ENCODE data around the gene NUP205. TPM values are rescaled to one million over a fixed set of nuclear protein-coding genes. Genes with fewer than 3 reads are reported as not detected.

NUP205 gene
- total and polyA plus RNA-seq, 2 of the 13 experiments (the other 11 are each of a cell fraction or from before 2014, with no cell fraction given): 46.2 to 87.2 TPM

DNA sequence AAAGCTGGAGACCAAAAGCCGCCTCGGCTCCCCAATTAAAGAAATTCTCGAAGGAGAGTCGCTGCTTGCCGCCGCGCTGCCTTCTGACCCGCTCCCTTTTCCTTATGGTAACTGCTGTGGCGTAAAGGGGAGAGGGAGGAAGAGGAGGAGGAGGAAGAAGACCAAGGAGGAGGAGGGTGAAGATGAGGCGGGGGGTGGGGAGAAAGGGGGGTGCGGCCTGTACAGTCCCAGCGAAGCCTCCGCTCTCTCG is 48.2 kb upstream of the NUP205 start (continued):
- TF ChIP-seq, protein P1, sequence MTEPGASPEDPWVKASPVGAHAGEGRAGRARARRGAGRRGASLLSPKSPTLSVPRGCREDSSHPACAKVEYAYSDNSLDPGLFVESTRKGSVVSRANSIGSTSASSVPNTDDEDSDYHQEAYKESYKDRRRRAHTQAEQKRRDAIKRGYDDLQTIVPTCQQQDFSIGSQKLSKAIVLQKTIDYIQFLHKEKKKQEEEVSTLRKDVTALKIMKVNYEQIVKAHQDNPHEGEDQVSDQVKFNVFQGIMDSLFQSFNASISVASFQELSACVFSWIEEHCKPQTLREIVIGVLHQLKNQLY (CRISPR knock-in tag; IDR thresholded peaks at IDR 0.05): no peak
- TF ChIP-seq, protein P2, sequence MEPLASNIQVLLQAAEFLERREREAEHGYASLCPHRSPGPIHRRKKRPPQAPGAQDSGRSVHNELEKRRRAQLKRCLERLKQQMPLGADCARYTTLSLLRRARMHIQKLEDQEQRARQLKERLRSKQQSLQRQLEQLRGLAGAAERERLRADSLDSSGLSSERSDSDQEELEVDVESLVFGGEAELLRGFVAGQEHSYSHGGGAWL (CRISPR knock-in tag; IDR thresholded peaks at IDR 0.05): no peak
- TF ChIP-seq, protein P3, sequence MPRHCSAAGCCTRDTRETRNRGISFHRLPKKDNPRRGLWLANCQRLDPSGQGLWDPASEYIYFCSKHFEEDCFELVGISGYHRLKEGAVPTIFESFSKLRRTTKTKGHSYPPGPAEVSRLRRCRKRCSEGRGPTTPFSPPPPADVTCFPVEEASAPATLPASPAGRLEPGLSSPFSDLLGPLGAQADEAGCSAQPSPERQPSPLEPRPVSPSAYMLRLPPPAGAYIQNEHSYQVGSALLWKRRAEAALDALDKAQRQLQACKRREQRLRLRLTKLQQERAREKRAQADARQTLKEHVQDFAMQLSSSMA (CRISPR knock-in tag; IDR thresholded peaks at IDR 0.05): no peak
- TF ChIP-seq, protein P4, sequence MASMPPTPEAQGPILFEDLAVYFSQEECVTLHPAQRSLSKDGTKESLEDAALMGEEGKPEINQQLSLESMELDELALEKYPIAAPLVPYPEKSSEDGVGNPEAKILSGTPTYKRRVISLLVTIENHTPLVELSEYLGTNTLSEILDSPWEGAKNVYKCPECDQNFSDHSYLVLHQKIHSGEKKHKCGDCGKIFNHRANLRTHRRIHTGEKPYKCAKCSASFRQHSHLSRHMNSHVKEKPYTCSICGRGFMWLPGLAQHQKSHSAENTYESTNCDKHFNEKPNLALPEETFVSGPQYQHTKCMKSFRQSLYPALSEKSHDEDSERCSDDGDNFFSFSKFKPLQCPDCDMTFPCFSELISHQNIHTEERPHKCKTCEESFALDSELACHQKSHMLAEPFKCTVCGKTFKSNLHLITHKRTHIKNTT (CRISPR knock-in tag; IDR thresholded peaks at IDR 0.05): no peak
- TF ChIP-seq, protein P5, sequence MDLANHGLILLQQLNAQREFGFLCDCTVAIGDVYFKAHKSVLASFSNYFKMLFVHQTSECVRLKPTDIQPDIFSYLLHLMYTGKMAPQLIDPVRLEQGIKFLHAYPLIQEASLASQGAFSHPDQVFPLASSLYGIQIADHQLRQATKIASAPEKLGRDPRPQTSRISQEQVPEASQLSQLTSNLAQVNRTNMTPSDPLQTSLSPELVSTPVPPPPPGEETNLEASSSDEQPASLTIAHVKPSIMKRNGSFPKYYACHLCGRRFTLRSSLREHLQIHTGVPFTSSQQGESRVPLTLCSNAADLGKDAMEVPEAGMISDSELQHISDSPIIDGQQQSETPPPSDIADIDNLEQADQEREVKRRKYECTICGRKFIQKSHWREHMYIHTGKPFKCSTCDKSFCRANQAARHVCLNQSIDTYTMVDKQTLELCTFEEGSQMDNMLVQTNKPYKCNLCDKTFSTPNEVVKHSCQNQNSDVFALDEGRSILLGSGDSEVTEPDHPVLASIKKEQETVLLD (CRISPR knock-in tag; IDR thresholded peaks at IDR 0.05; ENCODE audit: low read depth): 0 out of 2 replicates have a peak, but pooled peaks have one; percentile 20
- TF ChIP-seq ZNF547 (CRISPR knock-in tag; IDR thresholded peaks at IDR 0.05) (no peak), BCL6 (CRISPR knock-in tag; IDR thresholded peaks at IDR 0.05) (no peak), PAF1 (CRISPR knock-in tag; IDR thresholded peaks at IDR 0.05) (no peak), NFIB (CRISPR knock-in tag; IDR thresholded peaks at IDR 0.05; ENCODE audit: borderline replicate concordance) (no peak), HMG20A (CRISPR knock-in tag; IDR thresholded peaks at IDR 0.05; ENCODE audit: borderline replicate concordance) (no peak), ZNF530 (CRISPR knock-in tag; IDR thresholded peaks at IDR 0.05; ENCODE audit: low read depth) (no peak), TSC22D2 (CRISPR knock-in tag; IDR thresholded peaks at IDR 0.05; ENCODE audit: borderline replicate concordance) (no peak), ZNF292 (CRISPR knock-in tag; IDR thresholded peaks at IDR 0.05; ENCODE audit: borderline replicate concordance, low read depth) (no peak), NR2F6 (IDR thresholded peaks at IDR 0.05) (no peak), NR2F6 (CRISPR knock-in tag; IDR thresholded peaks at IDR 0.05) (no peak)
- TF ChIP-seq, protein P6, sequence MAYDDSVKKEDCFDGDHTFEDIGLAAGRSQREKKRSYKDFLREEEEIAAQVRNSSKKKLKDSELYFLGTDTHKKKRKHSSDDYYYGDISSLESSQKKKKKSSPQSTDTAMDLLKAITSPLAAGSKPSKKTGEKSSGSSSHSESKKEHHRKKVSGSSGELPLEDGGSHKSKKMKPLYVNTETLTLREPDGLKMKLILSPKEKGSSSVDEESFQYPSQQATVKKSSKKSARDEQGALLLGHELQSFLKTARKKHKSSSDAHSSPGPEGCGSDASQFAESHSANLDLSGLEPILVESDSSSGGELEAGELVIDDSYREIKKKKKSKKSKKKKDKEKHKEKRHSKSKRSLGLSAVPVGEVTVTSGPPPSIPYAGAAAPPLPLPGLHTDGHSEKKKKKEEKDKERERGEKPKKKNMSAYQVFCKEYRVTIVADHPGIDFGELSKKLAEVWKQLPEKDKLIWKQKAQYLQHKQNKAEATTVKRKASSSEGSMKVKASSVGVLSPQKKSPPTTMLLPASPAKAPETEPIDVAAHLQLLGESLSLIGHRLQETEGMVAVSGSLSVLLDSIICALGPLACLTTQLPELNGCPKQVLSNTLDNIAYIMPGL (CRISPR knock-in tag; IDR thresholded peaks at IDR 0.05; ENCODE audit: borderline replicate concordance in 1 of 2, low read depth in 1 of 2): no peak
- TF ChIP-seq, protein P7, sequence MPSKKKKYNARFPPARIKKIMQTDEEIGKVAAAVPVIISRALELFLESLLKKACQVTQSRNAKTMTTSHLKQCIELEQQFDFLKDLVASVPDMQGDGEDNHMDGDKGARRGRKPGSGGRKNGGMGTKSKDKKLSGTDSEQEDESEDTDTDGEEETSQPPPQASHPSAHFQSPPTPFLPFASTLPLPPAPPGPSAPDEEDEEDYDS (CRISPR knock-in tag; IDR thresholded peaks at IDR 0.05): no peak
- TF ChIP-seq, protein P8, sequence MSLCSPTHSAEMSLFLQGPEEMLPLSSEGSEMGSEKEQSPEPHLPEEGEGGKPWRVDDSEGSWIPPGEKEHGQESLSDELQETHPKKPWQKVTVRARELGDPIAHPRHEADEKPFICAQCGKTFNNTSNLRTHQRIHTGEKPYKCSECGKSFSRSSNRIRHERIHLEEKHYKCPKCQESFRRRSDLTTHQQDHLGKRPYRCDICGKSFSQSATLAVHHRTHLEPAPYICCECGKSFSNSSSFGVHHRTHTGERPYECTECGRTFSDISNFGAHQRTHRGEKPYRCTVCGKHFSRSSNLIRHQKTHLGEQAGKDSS (CRISPR knock-in tag; IDR thresholded peaks at IDR 0.05; ENCODE audit: borderline replicate concordance, low read depth): no peak
- TF ChIP-seq, protein P9, sequence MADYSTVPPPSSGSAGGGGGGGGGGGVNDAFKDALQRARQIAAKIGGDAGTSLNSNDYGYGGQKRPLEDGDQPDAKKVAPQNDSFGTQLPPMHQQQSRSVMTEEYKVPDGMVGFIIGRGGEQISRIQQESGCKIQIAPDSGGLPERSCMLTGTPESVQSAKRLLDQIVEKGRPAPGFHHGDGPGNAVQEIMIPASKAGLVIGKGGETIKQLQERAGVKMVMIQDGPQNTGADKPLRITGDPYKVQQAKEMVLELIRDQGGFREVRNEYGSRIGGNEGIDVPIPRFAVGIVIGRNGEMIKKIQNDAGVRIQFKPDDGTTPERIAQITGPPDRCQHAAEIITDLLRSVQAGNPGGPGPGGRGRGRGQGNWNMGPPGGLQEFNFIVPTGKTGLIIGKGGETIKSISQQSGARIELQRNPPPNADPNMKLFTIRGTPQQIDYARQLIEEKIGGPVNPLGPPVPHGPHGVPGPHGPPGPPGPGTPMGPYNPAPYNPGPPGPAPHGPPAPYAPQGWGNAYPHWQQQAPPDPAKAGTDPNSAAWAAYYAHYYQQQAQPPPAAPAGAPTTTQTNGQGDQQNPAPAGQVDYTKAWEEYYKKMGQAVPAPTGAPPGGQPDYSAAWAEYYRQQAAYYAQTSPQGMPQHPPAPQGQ (CRISPR knock-in tag; IDR thresholded peaks at IDR 0.05; ENCODE audit: borderline replicate concordance): no peak
- TF ChIP-seq, protein P10, sequence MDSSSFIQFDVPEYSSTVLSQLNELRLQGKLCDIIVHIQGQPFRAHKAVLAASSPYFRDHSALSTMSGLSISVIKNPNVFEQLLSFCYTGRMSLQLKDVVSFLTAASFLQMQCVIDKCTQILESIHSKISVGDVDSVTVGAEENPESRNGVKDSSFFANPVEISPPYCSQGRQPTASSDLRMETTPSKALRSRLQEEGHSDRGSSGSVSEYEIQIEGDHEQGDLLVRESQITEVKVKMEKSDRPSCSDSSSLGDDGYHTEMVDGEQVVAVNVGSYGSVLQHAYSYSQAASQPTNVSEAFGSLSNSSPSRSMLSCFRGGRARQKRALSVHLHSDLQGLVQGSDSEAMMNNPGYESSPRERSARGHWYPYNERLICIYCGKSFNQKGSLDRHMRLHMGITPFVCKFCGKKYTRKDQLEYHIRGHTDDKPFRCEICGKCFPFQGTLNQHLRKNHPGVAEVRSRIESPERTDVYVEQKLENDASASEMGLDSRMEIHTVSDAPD (CRISPR knock-in tag; IDR thresholded peaks at IDR 0.05): no peak

Data from HepG2 (cell line).